ENCODE data around the gene SNRNP70.

DNA sequence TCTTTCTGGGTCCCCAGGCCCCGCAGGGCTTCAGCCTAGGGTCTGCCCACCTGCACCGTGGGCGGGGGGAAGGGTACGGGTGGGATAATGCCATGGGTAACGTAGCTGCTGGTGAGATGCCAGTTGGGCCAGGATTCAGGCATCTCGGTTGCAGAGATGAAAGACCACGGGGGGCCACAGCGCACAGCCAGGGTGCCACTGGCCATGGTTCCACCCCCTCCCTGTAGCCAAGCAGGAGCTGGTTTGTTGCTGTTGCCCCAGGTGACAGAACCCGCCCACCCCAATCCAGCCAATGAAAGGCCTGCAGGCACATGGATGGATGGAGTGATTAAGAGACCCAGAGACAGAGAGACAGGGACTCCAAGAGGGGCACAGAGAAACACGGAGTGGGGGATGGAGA is 26.7 kb upstream of the SNRNP70 start:
- TF ChIP-seq TAF1 (IDR thresholded peaks at IDR 0.05; ENCODE audit: low read depth) (no peak), RAD21 (IDR thresholded peaks at IDR 0.05; ENCODE audit: low read depth) (no peak), NFIC (IDR thresholded peaks at IDR 0.05) (no peak)

Measured in Ishikawa (cell line).